Gastrocnemius medialis (tissue), 4 donors: Measurements from ENCODE around the gene MBD5.

Source experiments
- POLR2A ChIP-seq, 2 donors: fragments of 450-650 bp; IDR thresholded peaks; one replicate each; pipeline ENCODE4 v1.6.1; 2017; ENCODE audit warnings: antibody characterized with exemption in 2 of 2, mild to moderate bottlenecking in 2 of 2, moderate library complexity in 2 of 2
- TF ChIP-seq, protein P1 (sequence below), 5 experiments: fragments of 450-650 bp in 3 of 5; fragments of 200-600 bp in 2 of 5; sonication (generic) in 2 of 5; IDR thresholded peaks in 4 of 5; conservative IDR thresholded peaks in 1 of 5; 1 replicate in 4 of 5; 2 replicates in 1 of 5; pipeline ENCODE4 v1.5.1; 2016 to 2019; ENCODE audit warnings: antibody characterized with exemption in 5 of 5, mild to moderate bottlenecking in 3 of 5, moderate library complexity in 3 of 5

- TF ChIP-seq POLR2A (IDR thresholded peaks at IDR 0.05) = no peak
- TF ChIP-seq, protein P1, sequence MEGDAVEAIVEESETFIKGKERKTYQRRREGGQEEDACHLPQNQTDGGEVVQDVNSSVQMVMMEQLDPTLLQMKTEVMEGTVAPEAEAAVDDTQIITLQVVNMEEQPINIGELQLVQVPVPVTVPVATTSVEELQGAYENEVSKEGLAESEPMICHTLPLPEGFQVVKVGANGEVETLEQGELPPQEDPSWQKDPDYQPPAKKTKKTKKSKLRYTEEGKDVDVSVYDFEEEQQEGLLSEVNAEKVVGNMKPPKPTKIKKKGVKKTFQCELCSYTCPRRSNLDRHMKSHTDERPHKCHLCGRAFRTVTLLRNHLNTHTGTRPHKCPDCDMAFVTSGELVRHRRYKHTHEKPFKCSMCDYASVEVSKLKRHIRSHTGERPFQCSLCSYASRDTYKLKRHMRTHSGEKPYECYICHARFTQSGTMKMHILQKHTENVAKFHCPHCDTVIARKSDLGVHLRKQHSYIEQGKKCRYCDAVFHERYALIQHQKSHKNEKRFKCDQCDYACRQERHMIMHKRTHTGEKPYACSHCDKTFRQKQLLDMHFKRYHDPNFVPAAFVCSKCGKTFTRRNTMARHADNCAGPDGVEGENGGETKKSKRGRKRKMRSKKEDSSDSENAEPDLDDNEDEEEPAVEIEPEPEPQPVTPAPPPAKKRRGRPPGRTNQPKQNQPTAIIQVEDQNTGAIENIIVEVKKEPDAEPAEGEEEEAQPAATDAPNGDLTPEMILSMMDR (IDR thresholded peaks at IDR 0.05 in 4 of 5, conservative IDR thresholded peaks at IDR 0.05 in 1 of 5) = no peak
Measured at GRCh38 chr2:148487439-148487838, 466.5 kb downstream of the MBD5 start.
